Measurements from ENCODE around the gene NSFL1C.

DNA sequence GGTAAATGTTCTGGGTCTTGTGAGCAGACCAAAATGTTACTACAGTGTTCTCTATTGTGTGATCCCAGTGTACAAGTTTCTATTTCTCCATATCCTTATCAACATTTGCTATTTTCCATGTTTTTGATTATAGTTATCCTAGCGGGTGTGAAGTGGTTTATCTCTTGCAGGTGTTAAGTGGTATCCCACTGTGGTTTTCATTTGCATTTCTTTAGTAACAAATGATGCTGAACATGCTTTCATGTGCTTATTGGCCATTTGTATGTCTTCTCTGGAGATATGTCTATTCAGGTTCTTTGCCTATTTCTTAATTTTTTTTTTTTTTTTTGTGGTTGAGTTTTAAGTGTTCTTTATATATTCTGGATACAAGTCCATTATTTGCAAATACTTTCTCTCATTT, 35.5 kb downstream of the NSFL1C start:
- TF ChIP-seq CTCF (IDR thresholded peaks at IDR 0.05) (no peak), POLR2AphosphoS5 (IDR thresholded peaks at IDR 0.05) (no peak), EP300 (IDR thresholded peaks at IDR 0.05) (no peak)
